CD4-positive, alpha-beta memory T cell (primary cell): ENCODE data around the gene ADGRF1. TPM values are rescaled to one million over a fixed set of nuclear protein-coding genes. Genes with fewer than 3 reads are reported as not detected.

Experiments used
- CTCF ChIA-PET: fragments of 350-600 bp; sonication (Branson Sonifier 250); formaldehyde crosslinking; loops from one replicate; lab custom pipeline; 2021; ENCODE audit warnings: inconsistent platforms; ENCODE audit not compliant: partially characterized antibody; lab: Charles Lee
- POLR2A ChIA-PET: fragments of 350-600 bp; sonication (Branson Sonifier 250); formaldehyde crosslinking; loops from one replicate; lab custom pipeline; 2021; ENCODE audit not compliant: partially characterized antibody; lab: Charles Lee
- DNase-seq, 5 donors: peaks; one replicate each; pipeline versions ENCODE4 v3.0.0 to v3.0.0-alpha.2; 2020 to 2022; ENCODE audit warnings: mixed read lengths in 1 of 5
- H3K27ac ChIP-seq: one replicate; pipeline ENCODE4 v1.7.0; 2013; ENCODE audit warnings: low read depth, low read length
- H3K27me3 ChIP-seq: 2 replicates; pipeline ENCODE4 v1.7.0; 2013; ENCODE audit warnings: mild to moderate bottlenecking, low read length, moderate library complexity; ENCODE audit not compliant: insufficient read depth
- H3K36me3 ChIP-seq: 2 replicates; pipeline ENCODE4 v1.7.0; 2013; ENCODE audit warnings: mild to moderate bottlenecking, low read length, moderate library complexity; ENCODE audit not compliant: insufficient read depth
- H3K4me1 ChIP-seq: 2 replicates; pipeline ENCODE4 v1.7.0; 2013; ENCODE audit warnings: mild to moderate bottlenecking, low read length, moderate library complexity; ENCODE audit not compliant: insufficient read depth
- H3K4me3 ChIP-seq, 2 donors: one replicate each; pipeline ENCODE4 v1.7.0; 2013; ENCODE audit warnings: low read length in 2 of 2, mild to moderate bottlenecking in 1 of 2
- H3K9me3 ChIP-seq, 2 donors: one replicate each; pipeline ENCODE4 v1.7.0; 2013; ENCODE audit warnings: low read length in 2 of 2, control low read depth in 1 of 2; ENCODE audit not compliant: control insufficient read depth in 1 of 2
- H3K27ac Mint-ChIP-seq, 7 donors: one replicate each; pipeline ENCODE4 v1.8.0; 2020 to 2021; ENCODE audit warnings: mixed read lengths in 7 of 7, mild to moderate bottlenecking in 6 of 7, inconsistent platforms in 3 of 7, moderate library complexity in 3 of 7
- H3K27me3 Mint-ChIP-seq, 2 donors: one replicate each; pipeline ENCODE4 v1.8.0; 2020 to 2021; ENCODE audit warnings: mixed read lengths in 2 of 2
- H3K36me3 Mint-ChIP-seq, 2 donors: one replicate each; pipeline ENCODE4 v1.8.0; 2020 to 2021; ENCODE audit warnings: mixed read lengths in 2 of 2, inconsistent platforms in 1 of 2, mild to moderate bottlenecking in 1 of 2
- H3K4me1 Mint-ChIP-seq, 4 donors: one replicate each; pipeline ENCODE4 v1.8.0; 2020 to 2021; ENCODE audit warnings: mixed read lengths in 4 of 4, mild to moderate bottlenecking in 1 of 4
- H3K4me3 Mint-ChIP-seq, 8 donors: one replicate each; pipeline ENCODE4 v1.8.0; 2020 to 2021; ENCODE audit warnings: mixed read lengths in 8 of 8, mild to moderate bottlenecking in 7 of 8, moderate library complexity in 6 of 8, inconsistent platforms in 3 of 8
- H3K9me3 Mint-ChIP-seq, 8 donors: one replicate each; pipeline ENCODE4 v1.8.0; 2020 to 2021; ENCODE audit warnings: mixed read lengths in 8 of 8, mild to moderate bottlenecking in 5 of 8, inconsistent platforms in 3 of 8, moderate library complexity in 1 of 8
- intact Hi-C: fragments of 100-400 bp; cut with micrococcal nuclease; formaldehyde crosslinking; loops from one replicate; pipeline ENCODE4 v1.15.1; 2023
- polyA plus RNA-seq, 2 donors: library from polyadenylated mRNA; unstranded; fragments of 300-500 nt; fragmentation: Illumina TruSeq; gene quantifications; one replicate each; pipeline ENCODE4 v1.2.3, GENCODE V29; 2021
- total RNA-seq, 2 experiments: library from RNA; stranded (reverse); gene quantifications; one replicate each; pipeline ENCODE4 v1.2.3, GENCODE V29; 2021

The ADGRF1 gene
- total and polyA plus RNA-seq, 4 experiments from 2014 or later: not detected

GRCh38 chr6:46963626-46964025, 78.5 kb downstream of the ADGRF1 start:
- Mint-ChIP-seq H3K4me3 (no peak overlapping the region), H3K27ac (no peak overlapping the region), H3K4me1 (no peaks in the 10 kb centered on the region), H3K9me3 (no peaks in the 10 kb centered on the region), H3K36me3 (no peaks in the 10 kb centered on the region), H3K27me3 (no peaks in the 10 kb centered on the region)
- no peaks in the 10 kb centered on the region for H3K4me1 ChIP-seq
- intact Hi-C loops: no loop called here
- no peaks in the 10 kb centered on the region for H3K27me3 ChIP-seq
- POLR2A ChIA-PET: no interaction called here
- no peaks in the 10 kb centered on the region for H3K36me3 ChIP-seq
- no peak for DNase-seq
- no peaks in the 10 kb centered on the region for H3K9me3 ChIP-seq
- no peak overlapping the region for H3K27ac ChIP-seq
- H3K4me3 ChIP-seq: no peak overlapping the region
- CTCF ChIA-PET: interaction anchor here (1.1 kb wide), 1 partner anchor 10 kb away, joined by 3 read pairs; no protein-coding TSS in a partner anchor

DNA sequence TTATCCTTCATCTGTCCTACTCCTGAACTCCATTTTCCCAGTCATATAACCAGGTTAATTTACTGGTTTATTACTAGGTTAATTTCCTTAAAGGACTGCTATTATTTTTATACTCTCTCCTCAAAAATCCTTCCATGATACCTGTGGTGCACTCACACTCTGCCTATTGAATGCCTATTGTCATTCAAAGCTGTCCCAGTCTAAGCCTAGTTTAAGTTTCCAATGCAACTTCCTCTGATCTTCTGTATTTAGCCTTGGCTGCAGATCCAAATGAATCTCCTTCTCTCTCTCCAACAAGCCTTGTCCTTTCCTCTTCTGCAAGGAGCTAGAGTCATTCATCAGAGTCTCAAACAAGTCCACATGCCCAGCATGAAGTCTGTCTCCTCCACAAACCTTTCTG, 79.1 kb downstream of the ADGRF1 start:
- no peaks in the 10 kb centered on the region for H3K9me3 ChIP-seq
- no peak overlapping the region for H3K27ac ChIP-seq
- Mint-ChIP-seq H3K27ac (no peak overlapping the region), H3K9me3 (no peaks in the 10 kb centered on the region), H3K4me1 (no peaks in the 10 kb centered on the region), H3K27me3 (no peaks in the 10 kb centered on the region), H3K4me3 (no peak overlapping the region), H3K36me3 (no peaks in the 10 kb centered on the region)
- no peaks in the 10 kb centered on the region for H3K4me1 ChIP-seq
- intact Hi-C loops: no loop called here
- CTCF ChIA-PET: interaction anchor here (1.1 kb wide), 1 partner anchor 11 kb away, joined by 3 read pairs; no protein-coding TSS in a partner anchor
- POLR2A ChIA-PET: no interaction called here
- no peaks in the 10 kb centered on the region for H3K27me3 ChIP-seq
- H3K4me3 ChIP-seq: no peak overlapping the region
- no peaks in the 10 kb centered on the region for H3K36me3 ChIP-seq
- no peak for DNase-seq

DNA sequence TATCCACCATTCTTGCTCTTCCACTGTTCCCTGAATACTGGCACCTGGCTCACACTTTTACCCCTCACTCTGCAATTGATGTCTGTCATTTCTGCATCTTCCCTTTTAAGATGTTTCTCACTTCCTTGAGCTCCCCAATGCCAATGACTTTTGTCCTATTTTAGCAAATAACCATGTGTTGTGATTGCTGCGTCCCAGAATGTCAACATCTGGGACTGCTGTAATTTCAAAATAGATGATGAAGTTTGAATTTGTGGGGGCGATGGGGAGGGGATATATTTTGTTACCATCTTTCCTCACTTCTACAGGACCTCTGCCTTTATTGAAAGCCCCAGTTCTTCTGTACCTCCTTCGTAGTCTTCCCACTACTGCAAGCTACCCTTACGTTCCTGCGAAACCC, 80.4 kb downstream of the ADGRF1 start:
- no peaks in the 10 kb centered on the region for H3K4me1 ChIP-seq
- H3K36me3 ChIP-seq: no peaks in the 10 kb centered on the region
- H3K9me3 ChIP-seq: no peaks in the 10 kb centered on the region
- H3K4me3 Mint-ChIP-seq: no peak overlapping the region
- H3K36me3 Mint-ChIP-seq: no peaks in the 10 kb centered on the region
- no peak overlapping the region for H3K27ac ChIP-seq
- no peak overlapping the region for H3K27ac Mint-ChIP-seq
- intact Hi-C loops: no loop called here
- H3K27me3 Mint-ChIP-seq: no peaks in the 10 kb centered on the region
- POLR2A ChIA-PET: no interaction called here
- H3K9me3 Mint-ChIP-seq: no peaks in the 10 kb centered on the region
- CTCF ChIA-PET: no interaction called here
- no peak overlapping the region for H3K4me3 ChIP-seq
- no peak for DNase-seq
- H3K4me1 Mint-ChIP-seq: no peaks in the 10 kb centered on the region
- H3K27me3 ChIP-seq: no peaks in the 10 kb centered on the region

- H3K9me3 ChIP-seq: no peaks in the 10 kb centered on the region
- ChIA-PET CTCF (no interaction called here), POLR2A (no interaction called here)
- H3K27me3 ChIP-seq: no peaks in the 10 kb centered on the region
- Mint-ChIP-seq H3K27me3 (no peaks in the 10 kb centered on the region), H3K27ac (no peak overlapping the region), H3K9me3 (no peaks in the 10 kb centered on the region), H3K4me1 (no peaks in the 10 kb centered on the region), H3K36me3 (no peaks in the 10 kb centered on the region), H3K4me3 (no peak overlapping the region)
- no peaks in the 10 kb centered on the region for H3K36me3 ChIP-seq
- no peak for DNase-seq
- no peak overlapping the region for H3K4me3 ChIP-seq
- H3K4me1 ChIP-seq: no peaks in the 10 kb centered on the region
- H3K27ac ChIP-seq: no peak overlapping the region
- intact Hi-C loops: no loop called here
These were observed 80.9 kb downstream of the ADGRF1 start for GRCh38 chr6:46961232-46961631.

DNA sequence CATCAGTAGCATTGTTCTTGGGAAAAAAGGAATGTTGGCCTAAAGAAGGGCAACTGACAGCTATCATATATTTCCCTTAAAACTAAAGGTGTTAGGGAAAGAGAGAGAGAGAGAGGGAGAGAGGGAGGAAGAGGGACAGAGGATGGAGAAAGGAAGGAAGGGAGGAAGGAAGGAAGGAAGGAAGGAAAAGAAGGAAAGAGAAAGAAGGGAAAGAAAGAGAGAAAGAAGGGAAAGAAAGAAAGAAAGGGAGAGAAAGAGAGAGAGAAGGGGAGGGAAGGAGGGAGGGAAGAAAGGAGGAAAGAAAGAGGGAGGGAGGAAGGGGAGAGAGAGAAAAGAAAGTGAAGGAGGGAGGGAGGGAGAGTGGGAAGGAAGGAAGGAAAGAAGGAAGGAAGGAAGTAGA, 82.7 kb downstream of the ADGRF1 start:
- no peaks in the 10 kb centered on the region for H3K27me3 ChIP-seq
- CTCF ChIA-PET: no interaction called here
- no peaks in the 10 kb centered on the region for H3K4me1 Mint-ChIP-seq

GRCh38 chr6:46956409-46956808, 85.7 kb downstream of the ADGRF1 start:
- Mint-ChIP-seq H3K4me1 (no peaks in the 10 kb centered on the region), H3K9me3 (no peaks in the 10 kb centered on the region), H3K4me3 (no peak overlapping the region), H3K27me3 (peaks cover 0 to 4% of the 10 kb centered on the region in 2 donors), H3K36me3 (no peaks in the 10 kb centered on the region), H3K27ac (no peak overlapping the region)
- H3K36me3 ChIP-seq: no peaks in the 10 kb centered on the region
- H3K4me3 ChIP-seq: no peak overlapping the region
- intact Hi-C loops: no loop called here
- no peaks in the 10 kb centered on the region for H3K9me3 ChIP-seq
- no peaks in the 10 kb centered on the region for H3K27me3 ChIP-seq
- CTCF ChIA-PET: no interaction called here
- POLR2A ChIA-PET: no interaction called here
- H3K4me1 ChIP-seq: no peaks in the 10 kb centered on the region
- H3K27ac ChIP-seq: no peak overlapping the region
- DNase-seq: no peak

More for the DNA sequence above, 82.7 kb downstream of the ADGRF1 start:
- H3K36me3 Mint-ChIP-seq: no peaks in the 10 kb centered on the region
- no peaks in the 10 kb centered on the region for H3K9me3 Mint-ChIP-seq
- H3K4me3 Mint-ChIP-seq: no peak overlapping the region
- no peak overlapping the region for H3K4me3 ChIP-seq
- DNase-seq: no peak
- no peak overlapping the region for H3K27ac ChIP-seq
- no peaks in the 10 kb centered on the region for H3K9me3 ChIP-seq
- no peaks in the 10 kb centered on the region for H3K27me3 Mint-ChIP-seq
- H3K27ac Mint-ChIP-seq: no peak overlapping the region
- H3K36me3 ChIP-seq: no peaks in the 10 kb centered on the region
- no peaks in the 10 kb centered on the region for H3K4me1 ChIP-seq
- intact Hi-C loops: no loop called here
- POLR2A ChIA-PET: no interaction called here

DNA sequence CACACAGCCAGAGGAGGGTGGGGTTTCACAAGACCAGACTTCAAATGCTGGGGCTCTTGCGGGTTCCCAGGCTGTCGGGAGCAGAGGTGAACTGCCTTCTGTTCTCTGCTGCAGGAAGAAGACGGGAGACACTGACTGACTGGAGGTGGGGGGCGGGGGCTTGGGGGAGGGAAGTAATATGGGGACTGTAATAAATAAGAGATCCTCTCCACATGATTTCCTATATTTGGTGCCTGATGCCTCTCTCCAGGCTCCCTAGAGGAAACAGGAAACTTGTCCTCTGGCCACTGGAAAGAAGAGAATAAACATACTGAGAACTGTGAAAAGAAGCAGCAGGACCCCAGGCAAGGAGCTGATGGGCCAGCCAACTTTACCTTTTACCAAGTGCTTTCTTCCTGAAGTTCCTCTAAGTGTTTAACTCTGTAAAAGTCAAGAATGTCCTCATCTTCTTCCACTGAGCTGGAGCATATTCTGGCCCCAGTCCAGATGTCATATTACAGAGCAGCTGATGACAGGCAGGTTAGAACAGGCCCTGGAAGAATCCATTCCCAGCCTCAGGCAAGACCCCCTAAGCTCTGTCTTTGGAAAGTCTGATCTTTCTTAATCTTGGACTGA, 87.2 kb downstream of the ADGRF1 start:
- Mint-ChIP-seq H3K4me1 (no peaks in the 10 kb centered on the region), H3K27me3 (peaks cover 0 to 4% of the 10 kb centered on the region in 2 donors), H3K4me3 (no peak overlapping the region), H3K27ac (no peak overlapping the region), H3K9me3 (no peaks in the 10 kb centered on the region), H3K36me3 (no peaks in the 10 kb centered on the region)
- Histone ChIP-seq H3K27me3 (no peaks in the 10 kb centered on the region), H3K9me3 (no peaks in the 10 kb centered on the region), H3K36me3 (no peaks in the 10 kb centered on the region), H3K27ac (no peak overlapping the region), H3K4me3 (no peak overlapping the region), H3K4me1 (no peaks in the 10 kb centered on the region)
- CTCF ChIA-PET: no interaction called here
- POLR2A ChIA-PET: no interaction called here
- intact Hi-C loops: no loop called here
- no peak for DNase-seq

DNA sequence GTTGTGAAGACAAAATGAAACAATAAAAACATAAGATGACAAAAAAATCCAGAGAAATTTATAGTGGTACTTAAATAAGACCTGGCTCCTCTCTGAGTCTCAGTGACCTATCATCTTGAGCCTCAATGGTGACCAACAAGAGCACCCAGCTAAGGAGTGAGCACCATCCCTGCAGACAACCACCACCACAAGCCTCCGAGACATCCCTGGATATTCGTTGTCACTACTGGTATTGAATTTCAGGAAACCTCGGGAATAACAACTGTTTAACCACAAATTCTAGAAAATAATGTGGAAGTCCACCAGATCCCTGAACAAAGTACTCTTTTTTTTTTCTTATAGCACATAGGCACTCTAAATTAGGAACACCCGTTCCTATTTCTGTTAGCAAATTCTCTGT, 88.2 kb downstream of the ADGRF1 start:
- H3K36me3 ChIP-seq: no peaks in the 10 kb centered on the region
- no peaks in the 10 kb centered on the region for H3K36me3 Mint-ChIP-seq
- no peak overlapping the region for H3K27ac ChIP-seq
- DNase-seq: no peak
- H3K4me1 Mint-ChIP-seq: no peaks in the 10 kb centered on the region
- no peaks in the 10 kb centered on the region for H3K9me3 Mint-ChIP-seq
- intact Hi-C loops: no loop called here
- H3K4me1 ChIP-seq: no peaks in the 10 kb centered on the region
- H3K4me3 ChIP-seq: no peak overlapping the region
- H3K27ac Mint-ChIP-seq: no peak overlapping the region
- H3K4me3 Mint-ChIP-seq: no peak overlapping the region
- ChIA-PET CTCF (no interaction called here), POLR2A (no interaction called here)
- peaks cover 0 to 4% of the 10 kb centered on the region in 2 donors for H3K27me3 Mint-ChIP-seq
- no peaks in the 10 kb centered on the region for H3K9me3 ChIP-seq
- H3K27me3 ChIP-seq: no peaks in the 10 kb centered on the region
